CD4-positive, alpha-beta T cell treated with Interleukin-6 for 4 hours (primary cell): ENCODE results near the gene FAM81B.

Experiments used
- DNase-seq: peaks from one replicate; pipeline ENCODE4 v3.0.0-alpha.2; 2020; ENCODE audit warnings: mixed read lengths

FAM81B gene

GRCh38 chr5:95487880-95488279, 96.7 kb downstream of the FAM81B start:
- DNase-seq: no peak
